Measurements from ENCODE around the gene PRR12.

DNA sequence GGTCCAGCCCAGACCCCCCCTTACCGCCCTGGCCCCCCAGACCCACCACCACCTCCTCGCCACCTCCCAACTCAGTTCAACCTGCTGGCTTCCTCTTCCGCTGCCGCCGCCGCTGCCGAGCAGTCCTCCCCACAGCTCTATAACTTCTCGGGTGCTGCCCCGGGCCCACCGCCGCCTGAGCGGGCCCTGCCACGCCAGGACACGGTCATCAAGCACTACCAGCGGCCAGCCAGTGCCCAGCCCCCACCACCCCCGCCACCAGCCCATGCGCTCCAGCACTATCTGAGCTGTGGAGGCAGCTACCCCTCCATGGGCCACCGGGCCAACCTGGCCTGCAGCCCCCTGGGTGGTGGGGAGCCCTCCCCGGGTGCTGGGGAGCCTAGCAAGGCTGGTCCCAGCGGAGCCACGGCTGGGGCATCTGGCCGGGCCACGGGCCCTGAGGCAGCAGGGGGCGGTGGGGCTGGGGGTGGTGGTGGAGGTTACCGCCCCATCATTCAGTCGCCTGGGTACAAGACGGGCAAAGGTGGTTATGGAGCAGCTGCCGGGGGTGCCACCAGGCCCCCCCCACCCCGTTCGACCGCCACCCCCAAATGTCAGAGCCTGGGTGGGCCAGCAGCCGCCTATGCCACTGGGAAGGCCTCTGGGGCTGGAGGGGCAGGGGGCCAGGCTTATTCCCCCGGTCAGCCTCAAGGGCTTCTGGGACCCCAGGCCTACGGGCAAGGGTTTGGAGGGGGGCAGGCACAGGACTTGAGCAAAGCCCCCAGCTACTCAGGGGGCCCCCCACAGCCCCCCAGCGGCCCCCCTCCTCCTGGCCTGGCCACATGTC is 4.2 kb downstream of the PRR12 start:
- TF ChIP-seq, protein P1, sequence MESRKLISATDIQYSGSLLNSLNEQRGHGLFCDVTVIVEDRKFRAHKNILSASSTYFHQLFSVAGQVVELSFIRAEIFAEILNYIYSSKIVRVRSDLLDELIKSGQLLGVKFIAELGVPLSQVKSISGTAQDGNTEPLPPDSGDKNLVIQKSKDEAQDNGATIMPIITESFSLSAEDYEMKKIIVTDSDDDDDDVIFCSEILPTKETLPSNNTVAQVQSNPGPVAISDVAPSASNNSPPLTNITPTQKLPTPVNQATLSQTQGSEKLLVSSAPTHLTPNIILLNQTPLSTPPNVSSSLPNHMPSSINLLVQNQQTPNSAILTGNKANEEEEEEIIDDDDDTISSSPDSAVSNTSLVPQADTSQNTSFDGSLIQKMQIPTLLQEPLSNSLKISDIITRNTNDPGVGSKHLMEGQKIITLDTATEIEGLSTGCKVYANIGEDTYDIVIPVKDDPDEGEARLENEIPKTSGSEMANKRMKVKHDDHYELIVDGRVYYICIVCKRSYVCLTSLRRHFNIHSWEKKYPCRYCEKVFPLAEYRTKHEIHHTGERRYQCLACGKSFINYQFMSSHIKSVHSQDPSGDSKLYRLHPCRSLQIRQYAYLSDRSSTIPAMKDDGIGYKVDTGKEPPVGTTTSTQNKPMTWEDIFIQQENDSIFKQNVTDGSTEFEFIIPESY (IDR thresholded peaks at IDR 0.05), result no peak
- TF ChIP-seq, protein P2, sequence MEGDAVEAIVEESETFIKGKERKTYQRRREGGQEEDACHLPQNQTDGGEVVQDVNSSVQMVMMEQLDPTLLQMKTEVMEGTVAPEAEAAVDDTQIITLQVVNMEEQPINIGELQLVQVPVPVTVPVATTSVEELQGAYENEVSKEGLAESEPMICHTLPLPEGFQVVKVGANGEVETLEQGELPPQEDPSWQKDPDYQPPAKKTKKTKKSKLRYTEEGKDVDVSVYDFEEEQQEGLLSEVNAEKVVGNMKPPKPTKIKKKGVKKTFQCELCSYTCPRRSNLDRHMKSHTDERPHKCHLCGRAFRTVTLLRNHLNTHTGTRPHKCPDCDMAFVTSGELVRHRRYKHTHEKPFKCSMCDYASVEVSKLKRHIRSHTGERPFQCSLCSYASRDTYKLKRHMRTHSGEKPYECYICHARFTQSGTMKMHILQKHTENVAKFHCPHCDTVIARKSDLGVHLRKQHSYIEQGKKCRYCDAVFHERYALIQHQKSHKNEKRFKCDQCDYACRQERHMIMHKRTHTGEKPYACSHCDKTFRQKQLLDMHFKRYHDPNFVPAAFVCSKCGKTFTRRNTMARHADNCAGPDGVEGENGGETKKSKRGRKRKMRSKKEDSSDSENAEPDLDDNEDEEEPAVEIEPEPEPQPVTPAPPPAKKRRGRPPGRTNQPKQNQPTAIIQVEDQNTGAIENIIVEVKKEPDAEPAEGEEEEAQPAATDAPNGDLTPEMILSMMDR (IDR thresholded peaks at IDR 0.05; ENCODE audit: low read depth, low read length, missing input control), result no peak
- TF ChIP-seq RAD21 (IDR thresholded peaks at IDR 0.05) (no peak), SP1 (IDR thresholded peaks at IDR 0.05) (no peak), GABPA (IDR thresholded peaks at IDR 0.05 in 1 of 2, conservative IDR thresholded peaks at IDR 0.05 in 1 of 2) (no peak), JUND (IDR thresholded peaks at IDR 0.05) (no peak)

Measured in liver (tissue), 3 donors.